Liver (tissue), 9 donors: ENCODE results near the gene CERKL. TPM values are rescaled to one million over a fixed set of nuclear protein-coding genes. Genes with fewer than 3 reads are reported as not detected.

ENCODE experiments used
- DNase-seq: peaks from one replicate; pipeline ENCODE4 v3.0.0-alpha.2; 2017; ENCODE audit warnings: low spot score
- H3K27ac ChIP-seq, 2 donors: one replicate each; pipeline ENCODE4 v1.7.0; 2013; ENCODE audit warnings: inconsistent platforms in 2 of 2, low read length in 2 of 2, control low read depth in 1 of 2, low read depth in 1 of 2, mild to moderate bottlenecking in 1 of 2
- H3K27me3 ChIP-seq, 4 donors: one replicate each; pipeline versions ENCODE4 v1.6.1 to v1.7.0; 2013; ENCODE audit warnings: low read length in 3 of 4, inconsistent platforms in 1 of 4, mild to moderate bottlenecking in 1 of 4, moderate library complexity in 1 of 4; ENCODE audit not compliant: control insufficient read depth in 4 of 4, insufficient read depth in 4 of 4
- H3K36me3 ChIP-seq, 4 donors: one replicate each; pipeline versions ENCODE4 v1.6.1 to v1.7.0; 2013; ENCODE audit warnings: low read length in 3 of 4, mild to moderate bottlenecking in 3 of 4, low read depth in 1 of 4, moderate library complexity in 1 of 4; ENCODE audit not compliant: control insufficient read depth in 4 of 4, insufficient read depth in 3 of 4
- H3K4me1 ChIP-seq, 4 donors: one replicate each; pipeline versions ENCODE4 v1.6.1 to v1.7.0; 2013; ENCODE audit warnings: low read length in 3 of 4, mild to moderate bottlenecking in 3 of 4, moderate library complexity in 1 of 4; ENCODE audit not compliant: control insufficient read depth in 4 of 4, insufficient read depth in 4 of 4
- H3K4me3 ChIP-seq, 3 donors: one replicate each; pipeline versions ENCODE4 v1.6.1 to v1.7.0; 2013; ENCODE audit warnings: low read length in 3 of 3, control low read depth in 1 of 3, low read depth in 1 of 3, mild to moderate bottlenecking in 1 of 3
- H3K9ac ChIP-seq, 2 donors: one replicate each; pipeline ENCODE4 v1.7.0; 2013; ENCODE audit warnings: low read length in 2 of 2, mild to moderate bottlenecking in 2 of 2, moderate library complexity in 2 of 2, control low read depth in 1 of 2, low read depth in 1 of 2
- H3K9me3 ChIP-seq, 4 donors: one replicate each; pipeline versions ENCODE4 v1.6.1 to v1.7.0; 2013; ENCODE audit warnings: low read length in 3 of 4; ENCODE audit not compliant: control insufficient read depth in 4 of 4
- EGR1 ChIP-seq, 2 donors: IDR thresholded peaks; 2 replicates each; pipeline ENCODE4 v1.6.1; 2016 to 2018; ENCODE audit warnings: antibody characterized with exemption in 2 of 2, low read depth in 2 of 2
- FOXA1 ChIP-seq: IDR thresholded peaks from 2 replicates; pipeline ENCODE4 v1.6.1; 2016; ENCODE audit warnings: antibody characterized with exemption
- FOXA2 ChIP-seq: IDR thresholded peaks from 2 replicates; pipeline ENCODE4 v1.6.1; 2016; ENCODE audit warnings: antibody characterized with exemption
- GABPA ChIP-seq, 2 donors: IDR thresholded peaks in 1 of 2; conservative IDR thresholded peaks in 1 of 2; 2 replicates each; pipeline ENCODE4 v1.6.1; 2016; ENCODE audit warnings: antibody characterized with exemption in 2 of 2, mild to moderate bottlenecking in 1 of 2, moderate library complexity in 1 of 2
- HNF4A ChIP-seq, 2 donors: conservative IDR thresholded peaks; 2 replicates each; pipeline ENCODE4 v1.6.1; 2016; ENCODE audit warnings: antibody characterized with exemption in 2 of 2, mild to moderate bottlenecking in 2 of 2
- MAX ChIP-seq: IDR thresholded peaks from 2 replicates; pipeline ENCODE4 v1.6.1; 2016; ENCODE audit warnings: antibody characterized with exemption
- RAD21 ChIP-seq, 2 donors: IDR thresholded peaks; 2 replicates each; pipeline ENCODE4 v1.6.1; 2016; ENCODE audit warnings: antibody characterized with exemption in 2 of 2, mild to moderate bottlenecking in 2 of 2
- REST ChIP-seq: IDR thresholded peaks from 2 replicates; pipeline ENCODE4 v1.6.1; 2016; ENCODE audit warnings: antibody characterized with exemption, mild to moderate bottlenecking
- RXRA ChIP-seq, 2 donors: IDR thresholded peaks; 2 replicates each; pipeline ENCODE4 v1.6.1; 2017 to 2018; ENCODE audit warnings: antibody characterized with exemption in 2 of 2, mild to moderate bottlenecking in 1 of 2
- SP1 ChIP-seq: IDR thresholded peaks from 2 replicates; pipeline ENCODE4 v1.6.1; 2018; ENCODE audit warnings: antibody characterized with exemption, mild to moderate bottlenecking
- TAF1 ChIP-seq: conservative IDR thresholded peaks from 2 replicates; pipeline ENCODE4 v1.6.1; 2016; ENCODE audit warnings: antibody characterized with exemption, mild to moderate bottlenecking
- YY1 ChIP-seq: IDR thresholded peaks from 2 replicates; pipeline ENCODE4 v1.6.1; 2016; ENCODE audit warnings: antibody characterized with exemption, mild to moderate bottlenecking
- ZBTB33 ChIP-seq: IDR thresholded peaks from 2 replicates; pipeline ENCODE4 v1.6.1; 2016; ENCODE audit warnings: antibody characterized with exemption
- WGBS: extraction: QIAGEN DNeasy Blood & Tissue Kit; methylation state at CpG from one replicate; pipeline ENCODE4 v1.1.7; 2013; 5-methylcytosine and 5-hydroxymethylcytosine counted together
- polyA plus RNA-seq, 2 donors: library from polyadenylated mRNA; stranded (reverse) in 1 of 2; unstranded in 1 of 2; fragments of 200-250 nt in 1 of 2; fragments of >200 nt in 1 of 2; fragmentation: Nextera tagmentation in 1 of 2; extraction: Ambion mirVana in 1 of 2; gene quantifications; one replicate each; pipeline versions ENCODE4 v1.2.1 to v1.2.3, GENCODE V29; 2013 to 2015
- total RNA-seq, 2 donors: library from RNA; depleted of rRNA; stranded (reverse); fragments of >200 nt; gene quantifications; one replicate each; pipeline ENCODE4 v1.2.3, GENCODE V29; 2014
- TF ChIP-seq, protein P1 (sequence below): fragments of 150-350 bp; IDR thresholded peaks from 2 replicates; pipeline ENCODE4 v1.5.1; 2017; ENCODE audit warnings: improper control_type of control experiment, low read depth, low read length; ENCODE audit not compliant: missing input control
- donor health status: healthy.
- donor health status: healthy.
- donor health status: healthy.
- donor health status: healthy.
- donor health status: healthy.

Gene CERKL
- total and polyA plus RNA-seq, 4 donors: 0.50 to 0.79 TPM; not detected in 2

DNA sequence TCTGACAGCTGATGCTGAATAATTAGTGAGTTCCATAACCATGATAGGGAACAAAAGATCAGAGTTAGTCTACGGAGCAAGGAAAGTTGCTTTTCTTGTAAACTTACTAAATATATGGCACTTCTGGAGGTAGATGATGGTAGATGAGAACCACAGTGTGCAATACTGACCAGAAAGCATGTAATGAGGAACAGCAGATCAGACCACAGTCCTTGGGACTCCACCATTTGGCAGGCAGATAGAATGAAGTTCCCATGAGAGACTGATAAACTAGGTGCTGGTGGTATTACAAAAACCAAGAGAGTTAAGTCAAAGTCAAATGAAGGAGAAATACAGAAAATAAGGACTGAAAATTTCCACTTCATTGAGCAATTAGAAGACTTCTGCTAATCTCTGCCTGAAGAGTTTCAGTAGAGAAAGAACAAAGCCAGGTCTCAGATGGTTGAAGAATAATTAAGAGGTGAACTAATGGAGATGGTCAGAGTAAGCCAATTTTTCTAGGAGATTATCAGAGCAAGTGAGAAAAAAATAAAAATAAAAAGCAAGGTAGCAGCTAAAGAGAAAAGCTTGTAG, 10.4 kb downstream of the CERKL start:
- no peak overlapping the region for H3K27ac ChIP-seq
- H3K4me3 ChIP-seq: no peak overlapping the region
- H3K4me1 ChIP-seq: no peaks in the 10 kb centered on the region
- peaks cover 0 to 3% (median 1%) of the 10 kb centered on the region in 4 donors for H3K27me3 ChIP-seq
- TF ChIP-seq YY1 (no peak), FOXA2 (no peak), REST (no peak), FOXA1 (no peak), EGR1 (IDR thresholded peaks at IDR 0.05; ENCODE audit: low read depth in 2 of 2) (no peak), ZBTB33 (no peak), RAD21 (IDR thresholded peaks at IDR 0.05) (no peak), RXRA (IDR thresholded peaks at IDR 0.05) (no peak), TAF1 (no peak), HNF4A (conservative IDR thresholded peaks at IDR 0.05) (no peak)
- TF ChIP-seq, protein P1, sequence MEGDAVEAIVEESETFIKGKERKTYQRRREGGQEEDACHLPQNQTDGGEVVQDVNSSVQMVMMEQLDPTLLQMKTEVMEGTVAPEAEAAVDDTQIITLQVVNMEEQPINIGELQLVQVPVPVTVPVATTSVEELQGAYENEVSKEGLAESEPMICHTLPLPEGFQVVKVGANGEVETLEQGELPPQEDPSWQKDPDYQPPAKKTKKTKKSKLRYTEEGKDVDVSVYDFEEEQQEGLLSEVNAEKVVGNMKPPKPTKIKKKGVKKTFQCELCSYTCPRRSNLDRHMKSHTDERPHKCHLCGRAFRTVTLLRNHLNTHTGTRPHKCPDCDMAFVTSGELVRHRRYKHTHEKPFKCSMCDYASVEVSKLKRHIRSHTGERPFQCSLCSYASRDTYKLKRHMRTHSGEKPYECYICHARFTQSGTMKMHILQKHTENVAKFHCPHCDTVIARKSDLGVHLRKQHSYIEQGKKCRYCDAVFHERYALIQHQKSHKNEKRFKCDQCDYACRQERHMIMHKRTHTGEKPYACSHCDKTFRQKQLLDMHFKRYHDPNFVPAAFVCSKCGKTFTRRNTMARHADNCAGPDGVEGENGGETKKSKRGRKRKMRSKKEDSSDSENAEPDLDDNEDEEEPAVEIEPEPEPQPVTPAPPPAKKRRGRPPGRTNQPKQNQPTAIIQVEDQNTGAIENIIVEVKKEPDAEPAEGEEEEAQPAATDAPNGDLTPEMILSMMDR: no peak
- H3K36me3 ChIP-seq: no peaks in the 10 kb centered on the region
- DNase-seq: no peak
- no peaks in the 10 kb centered on the region for H3K9me3 ChIP-seq
- 95% methylated on average over 1 of the region's 1 CpG for WGBS
- H3K9ac ChIP-seq: no peak overlapping the region

GRCh38 chr2:181643151-181643550, 13.8 kb downstream of the CERKL start:
- no peak for DNase-seq
- no peak for TF ChIP-seq SP1
- TF ChIP-seq GABPA (IDR thresholded peaks at IDR 0.05 in 1 of 2, conservative IDR thresholded peaks at IDR 0.05 in 1 of 2): no peak
- TF ChIP-seq ZBTB33: no peak
- no peak for TF ChIP-seq EGR1 (IDR thresholded peaks at IDR 0.05; ENCODE audit: low read depth in 2 of 2)
- TF ChIP-seq HNF4A (conservative IDR thresholded peaks at IDR 0.05): no peak
- TF ChIP-seq, protein P1: no peak
- TF ChIP-seq TAF1: no peak
- TF ChIP-seq RAD21 (IDR thresholded peaks at IDR 0.05): no peak
- TF ChIP-seq MAX: no peak
- TF ChIP-seq FOXA1: no peak
- TF ChIP-seq RXRA (IDR thresholded peaks at IDR 0.05): no peak
- Histone ChIP-seq H3K27me3 (no peaks in the 10 kb centered on the region), H3K9ac (no peak overlapping the region), H3K9me3 (no peaks in the 10 kb centered on the region), H3K27ac (no peak overlapping the region), H3K4me3 (no peak overlapping the region), H3K36me3 (no peaks in the 10 kb centered on the region), H3K4me1 (no peaks in the 10 kb centered on the region)
- 60% methylated on average over 1 of the region's 1 CpG for WGBS
